ENCODE measurements around the gene PRIM1.
A peak's percentile ranks its signal among the peaks of the same experiment; 100 is the strongest.

The PRIM1 gene

GRCh38 chr12:56723889-56724700, 28.0 kb downstream of the PRIM1 start:
- Histone ChIP-seq H3K36me3 (ENCODE audit: control insufficient read depth, insufficient read depth, low read length) (peaks cover 16% of the 10 kb centered on the region), H3K9me3 (ENCODE audit: control insufficient read depth, insufficient read depth, low read length) (no peaks in the 10 kb centered on the region), H3K27me3 (ENCODE audit: control insufficient read depth, insufficient read depth, low read length) (no peaks in the 10 kb centered on the region), H3K9ac (ENCODE audit: low read depth, low read length) (peak overlapping the region; percentile 100), H3K4me3 (ENCODE audit: low read depth, low read length) (peak overlapping the region; percentile 100), H3K4me1 (ENCODE audit: control insufficient read depth, insufficient read depth, low read length) (peaks cover 27% of the 10 kb centered on the region)

- Histone ChIP-seq H3K9ac (ENCODE audit: low read depth, low read length) (peak overlapping the region; percentile 100), H3K36me3 (ENCODE audit: control insufficient read depth, insufficient read depth, low read length) (peaks cover 14% of the 10 kb centered on the region), H3K27me3 (ENCODE audit: control insufficient read depth, insufficient read depth, low read length) (no peaks in the 10 kb centered on the region), H3K4me1 (ENCODE audit: control insufficient read depth, insufficient read depth, low read length) (peaks cover 31% of the 10 kb centered on the region), H3K4me3 (ENCODE audit: low read depth, low read length) (peak overlapping the region; percentile 100), H3K9me3 (ENCODE audit: control insufficient read depth, insufficient read depth, low read length) (no peaks in the 10 kb centered on the region)
These were observed 28.8 kb downstream of the PRIM1 start for GRCh38 chr12:56723352-56723751.

- Histone ChIP-seq H3K36me3 (ENCODE audit: control insufficient read depth, insufficient read depth, low read length) (peaks cover 14% of the 10 kb centered on the region), H3K9ac (ENCODE audit: low read depth, low read length) (no peak overlapping the region), H3K4me3 (ENCODE audit: low read depth, low read length) (peak overlapping the region; percentile 100), H3K4me1 (ENCODE audit: control insufficient read depth, insufficient read depth, low read length) (peaks cover 31% of the 10 kb centered on the region), H3K27me3 (ENCODE audit: control insufficient read depth, insufficient read depth, low read length) (no peaks in the 10 kb centered on the region), H3K9me3 (ENCODE audit: control insufficient read depth, insufficient read depth, low read length) (no peaks in the 10 kb centered on the region)
These were observed 29.3 kb downstream of the PRIM1 start for GRCh38 chr12:56722832-56723231.

- Histone ChIP-seq H3K27me3 (ENCODE audit: control insufficient read depth, insufficient read depth, low read length) (no peaks in the 10 kb centered on the region), H3K9ac (ENCODE audit: low read depth, low read length) (no peak overlapping the region), H3K4me3 (ENCODE audit: low read depth, low read length) (peak overlapping the region; percentile 10), H3K4me1 (ENCODE audit: control insufficient read depth, insufficient read depth, low read length) (peaks cover 31% of the 10 kb centered on the region), H3K9me3 (ENCODE audit: control insufficient read depth, insufficient read depth, low read length) (no peaks in the 10 kb centered on the region), H3K36me3 (ENCODE audit: control insufficient read depth, insufficient read depth, low read length) (peaks cover 14% of the 10 kb centered on the region)
These were observed 30.4 kb downstream of the PRIM1 start for GRCh38 chr12:56721721-56722120.

- H3K9ac ChIP-seq (ENCODE audit: low read depth, low read length): no peak overlapping the region
- peak overlapping the region; percentile 10 for H3K4me3 ChIP-seq (ENCODE audit: low read depth, low read length)
- peaks cover 31% of the 10 kb centered on the region for H3K4me1 ChIP-seq (ENCODE audit: control insufficient read depth, insufficient read depth, low read length)
These were observed 30.9 kb downstream of the PRIM1 start for GRCh38 chr12:56721216-56721615.

GRCh38 chr12:56720731-56721151, 31.4 kb downstream of the PRIM1 start:
- H3K36me3 ChIP-seq (ENCODE audit: control insufficient read depth, insufficient read depth, low read length): peaks cover 19% of the 10 kb centered on the region
- H3K4me1 ChIP-seq (ENCODE audit: control insufficient read depth, insufficient read depth, low read length): peaks cover 31% of the 10 kb centered on the region
- no peaks in the 10 kb centered on the region for H3K27me3 ChIP-seq (ENCODE audit: control insufficient read depth, insufficient read depth, low read length)
- H3K4me3 ChIP-seq (ENCODE audit: low read depth, low read length): peak overlapping the region; percentile 10
- H3K9me3 ChIP-seq (ENCODE audit: control insufficient read depth, insufficient read depth, low read length): no peaks in the 10 kb centered on the region
- H3K9ac ChIP-seq (ENCODE audit: low read depth, low read length): no peak overlapping the region

More at GRCh38 chr12:56721216-56721615, 30.9 kb downstream of the PRIM1 start:
- peaks cover 15% of the 10 kb centered on the region for H3K36me3 ChIP-seq (ENCODE audit: control insufficient read depth, insufficient read depth, low read length)
- no peaks in the 10 kb centered on the region for H3K27me3 ChIP-seq (ENCODE audit: control insufficient read depth, insufficient read depth, low read length)
- no peaks in the 10 kb centered on the region for H3K9me3 ChIP-seq (ENCODE audit: control insufficient read depth, insufficient read depth, low read length)

- Histone ChIP-seq H3K27me3 (ENCODE audit: control insufficient read depth, insufficient read depth, low read length) (no peaks in the 10 kb centered on the region), H3K9ac (ENCODE audit: low read depth, low read length) (no peak overlapping the region), H3K4me1 (ENCODE audit: control insufficient read depth, insufficient read depth, low read length) (peaks cover 31% of the 10 kb centered on the region), H3K36me3 (ENCODE audit: control insufficient read depth, insufficient read depth, low read length) (peaks cover 33% of the 10 kb centered on the region), H3K9me3 (ENCODE audit: control insufficient read depth, insufficient read depth, low read length) (no peaks in the 10 kb centered on the region), H3K4me3 (ENCODE audit: low read depth, low read length) (no peak overlapping the region)
These were observed 33.1 kb downstream of the PRIM1 start for GRCh38 chr12:56719056-56719455.

GRCh38 chr12:56718636-56719035, 33.5 kb downstream of the PRIM1 start:
- Histone ChIP-seq H3K27me3 (ENCODE audit: control insufficient read depth, insufficient read depth, low read length) (no peaks in the 10 kb centered on the region), H3K9ac (ENCODE audit: low read depth, low read length) (no peak overlapping the region), H3K36me3 (ENCODE audit: control insufficient read depth, insufficient read depth, low read length) (peaks cover 34% of the 10 kb centered on the region), H3K4me3 (ENCODE audit: low read depth, low read length) (no peak overlapping the region), H3K9me3 (ENCODE audit: control insufficient read depth, insufficient read depth, low read length) (no peaks in the 10 kb centered on the region), H3K4me1 (ENCODE audit: control insufficient read depth, insufficient read depth, low read length) (peaks cover 31% of the 10 kb centered on the region)

GRCh38 chr12:56718149-56718548, 34.0 kb downstream of the PRIM1 start:
- H3K4me3 ChIP-seq (ENCODE audit: low read depth, low read length): no peak overlapping the region
- no peaks in the 10 kb centered on the region for H3K9me3 ChIP-seq (ENCODE audit: control insufficient read depth, insufficient read depth, low read length)
- H3K36me3 ChIP-seq (ENCODE audit: control insufficient read depth, insufficient read depth, low read length): peaks cover 39% of the 10 kb centered on the region
- H3K4me1 ChIP-seq (ENCODE audit: control insufficient read depth, insufficient read depth, low read length): peaks cover 31% of the 10 kb centered on the region
- H3K9ac ChIP-seq (ENCODE audit: low read depth, low read length): no peak overlapping the region
- H3K27me3 ChIP-seq (ENCODE audit: control insufficient read depth, insufficient read depth, low read length): no peaks in the 10 kb centered on the region

GRCh38 chr12:56716933-56717880, 34.9 kb downstream of the PRIM1 start:
- Histone ChIP-seq H3K27me3 (ENCODE audit: control insufficient read depth, insufficient read depth, low read length) (no peaks in the 10 kb centered on the region), H3K36me3 (ENCODE audit: control insufficient read depth, insufficient read depth, low read length) (peaks cover 47% of the 10 kb centered on the region), H3K4me1 (ENCODE audit: control insufficient read depth, insufficient read depth, low read length) (peaks cover 25% of the 10 kb centered on the region), H3K9ac (ENCODE audit: low read depth, low read length) (no peak overlapping the region), H3K9me3 (ENCODE audit: control insufficient read depth, insufficient read depth, low read length) (no peaks in the 10 kb centered on the region), H3K4me3 (ENCODE audit: low read depth, low read length) (no peak overlapping the region)

- H3K27me3 ChIP-seq (ENCODE audit: control insufficient read depth, insufficient read depth, low read length): no peaks in the 10 kb centered on the region
- H3K36me3 ChIP-seq (ENCODE audit: control insufficient read depth, insufficient read depth, low read length): peaks cover 49% of the 10 kb centered on the region
- no peaks in the 10 kb centered on the region for H3K9me3 ChIP-seq (ENCODE audit: control insufficient read depth, insufficient read depth, low read length)
- peaks cover 19% of the 10 kb centered on the region for H3K4me1 ChIP-seq (ENCODE audit: control insufficient read depth, insufficient read depth, low read length)
- no peak overlapping the region for H3K9ac ChIP-seq (ENCODE audit: low read depth, low read length)
- no peak overlapping the region for H3K4me3 ChIP-seq (ENCODE audit: low read depth, low read length)
These were observed 35.7 kb downstream of the PRIM1 start for GRCh38 chr12:56716458-56716857.
